Dermis microvascular lymphatic vessel endothelial cell (primary cell): ENCODE data around the gene NFS1. TPM values are rescaled to one million over a fixed set of nuclear protein-coding genes. Genes with fewer than 3 reads are reported as not detected.
A peak's percentile ranks its signal among the peaks of the same experiment; 100 is the strongest.
"Not testable (repeated sequence)": the region's sequence is repeated elsewhere in the genome, so short reads cannot be mapped to it uniquely, and the experiment has no call there.

Experiments
- DNase-seq, 2 donors: peaks; one replicate each; pipeline versions ENCODE4 v3.0.0 to v3.0.0-alpha.2; 2010; ENCODE audit warnings: low read depth in 2 of 2
- total RNA-seq: library from RNA; depleted of rRNA; stranded (reverse); fragments of >200 nt; gene quantifications from 2 replicates; pipeline ENCODE4 v1.2.1, GENCODE V29; 2014

The NFS1 gene
- total RNA-seq: 15.1 and 20.1 TPM in 2 replicates

- DNase-seq: peak; percentile 73 to 91
Observed at GRCh38 chr20:35699127-35699956, at the start of gene NFS1, which contains the start of gene ROMO1. TSS of gene NFS1 (minus strand) at chr20:35699352. CDS start at chr20:35699288, 64 bp downstream. TSS of gene ROMO1 (plus strand) at chr20:35699405. CDS start at chr20:35699633, 228 bp downstream.

- not testable (repeated sequence) for DNase-seq
Observed at GRCh38 chr20:35744492-35744841, 45.3 kb upstream of the NFS1 start.

- DNase-seq: peak in 1 of 2 donors; percentile 45
Observed at GRCh38 chr20:35743693-35744491, 44.7 kb upstream of the NFS1 start.

GRCh38 chr20:35742741-35743523 lies 43.8 kb upstream of the NFS1 start:
- peak in 1 of 2 donors; percentile 26 for DNase-seq

GRCh38 chr20:35741892-35742740 lies 43.0 kb upstream of the NFS1 start, which contains the start of gene RBM39:
TSS of gene RBM39 (minus strand) at chr20:35742260. CDS start at chr20:35740874, 1,386 bp downstream.
- DNase-seq: peak; percentile 100

GRCh38 chr20:35739294-35740163 lies 40.4 kb upstream of the NFS1 start:
- peak; percentile 25 to 47 for DNase-seq

GRCh38 chr20:35738410-35739179 lies 39.4 kb upstream of the NFS1 start:
- DNase-seq: no peak

GRCh38 chr20:35737865-35738333 lies 38.7 kb upstream of the NFS1 start:
- no peak for DNase-seq

GRCh38 chr20:35735826-35736470 lies 36.8 kb upstream of the NFS1 start:
- DNase-seq: no peak

GRCh38 chr20:35734777-35735649 lies 35.9 kb upstream of the NFS1 start:
- no peak for DNase-seq

- no peak for DNase-seq
Observed at GRCh38 chr20:35734374-35734773, 35.2 kb upstream of the NFS1 start.

- no peak for DNase-seq
Observed at GRCh38 chr20:35732644-35732982, 33.5 kb upstream of the NFS1 start.

- DNase-seq: no peak
Observed at GRCh38 chr20:35731862-35732643, 32.9 kb upstream of the NFS1 start.

GRCh38 chr20:35731469-35731788 lies 32.3 kb upstream of the NFS1 start:
- DNase-seq: no peak

GRCh38 chr20:35730583-35731468 lies 31.7 kb upstream of the NFS1 start:
- DNase-seq: no peak
